HG03558 (cell line): ENCODE data around the gene SEMA4B.
"Not testable (repeated sequence)": the region's sequence is repeated elsewhere in the genome, so short reads cannot be mapped to it uniquely, and the experiment has no call there.

Experiments
- ATAC-seq: cut with Tn5 transposase; IDR thresholded peaks from one replicate; pipeline ENCODE4 v1.9.1; 2021; ENCODE audit warnings: moderate number of reproducible peaks; ENCODE audit not compliant: unreplicated experiment; ENCODE audit errors: extremely low read depth

The SEMA4B gene

GRCh38 chr15:90243943-90244639 lies 43.0 kb downstream of the SEMA4B start:
- no peak for ATAC-seq

- no peak for ATAC-seq
These were observed 47.7 kb downstream of the SEMA4B start for GRCh38 chr15:90248789-90249202.

GRCh38 chr15:90249203-90249863 lies 48.2 kb downstream of the SEMA4B start, which contains the start of gene TTLL13:
Gene TTLL13 (plus strand): TSS chr15:90249556. CDS start chr15:90250631, 1,075 bp downstream.
- no peak for ATAC-seq

GRCh38 chr15:90257776-90258175 lies 56.6 kb downstream of the SEMA4B start:
- ATAC-seq, result no peak

GRCh38 chr15:90259524-90259923 lies 58.4 kb downstream of the SEMA4B start:
- ATAC-seq, result peak; percentile 68

GRCh38 chr15:90260731-90261130 lies 59.6 kb downstream of the SEMA4B start:
- ATAC-seq, result not testable (repeated sequence)

- no peak for ATAC-seq
These were observed 60.7 kb downstream of the SEMA4B start for GRCh38 chr15:90261811-90262210.

GRCh38 chr15:90262426-90262825 lies 61.3 kb downstream of the SEMA4B start:
- no peak for ATAC-seq

GRCh38 chr15:90264671-90265070 lies 63.5 kb downstream of the SEMA4B start:
- ATAC-seq, result no peak

- peak; percentile 66 for ATAC-seq
These were observed 64.3 kb downstream of the SEMA4B start, which contains the start of gene NGRN for GRCh38 chr15:90265271-90266060. Gene NGRN (plus strand): TSS chr15:90265672. CDS start chr15:90265713, 41 bp downstream.

GRCh38 chr15:90266061-90266431 lies 64.9 kb downstream of the SEMA4B start:
- no peak for ATAC-seq

GRCh38 chr15:90266485-90266884 lies 65.4 kb downstream of the SEMA4B start:
- no peak for ATAC-seq

GRCh38 chr15:90268415-90268814 lies 67.3 kb downstream of the SEMA4B start:
- no peak for ATAC-seq

GRCh38 chr15:90270502-90271150 lies 69.5 kb downstream of the SEMA4B start:
- no peak for ATAC-seq

- ATAC-seq, result no peak
These were observed 70.5 kb downstream of the SEMA4B start for GRCh38 chr15:90271459-90272166.

- not testable (repeated sequence) for ATAC-seq
These were observed 77.3 kb downstream of the SEMA4B start for GRCh38 chr15:90278467-90278866.
